Neural progenitor cell (in vitro differentiated cells): ENCODE data around the gene CSRNP3. TPM values are rescaled to one million over a fixed set of nuclear protein-coding genes. Genes with fewer than 3 reads are reported as not detected.

ENCODE experiments used
- DNase-seq: peaks from one replicate; pipeline ENCODE4 v3.0.0-alpha.2; 2016; ENCODE audit warnings: low spot score
- H2AFZ ChIP-seq: fragments of 200-600 bp; sonication (generic); replicated peaks from 2 replicates; pipeline ENCODE4 v1.6.1; 2016; ENCODE audit warnings: antibody characterized with exemption
- H3F3A ChIP-seq: fragments of 200-600 bp; sonication (generic); 2 replicates; pipeline ENCODE4 v1.6.1; 2016; ENCODE audit warnings: antibody characterized with exemption, low read depth
- H3K27ac ChIP-seq: fragments of 200-600 bp; sonication (generic); 2 replicates; pipeline ENCODE4 v1.5.1; 2016; ENCODE audit warnings: mild to moderate bottlenecking
- H3K27me3 ChIP-seq: fragments of 200-600 bp; sonication (generic); 2 replicates; pipeline ENCODE4 v1.6.1; 2016; ENCODE audit warnings: mild to moderate bottlenecking, moderate library complexity
- H3K36me3 ChIP-seq: fragments of 200-600 bp; sonication (generic); 2 replicates; pipeline ENCODE4 v1.5.1; 2016
- H3K4me1 ChIP-seq: fragments of 200-600 bp; sonication (generic); 2 replicates; pipeline ENCODE4 v1.6.1; 2016; ENCODE audit warnings: mixed run types
- H3K4me2 ChIP-seq: fragments of 200-600 bp; sonication (generic); 2 replicates; pipeline ENCODE4 v1.6.1; 2016
- H3K4me3 ChIP-seq: fragments of 200-600 bp; sonication (generic); 2 replicates; pipeline ENCODE4 v1.5.1; 2016
- H3K79me2 ChIP-seq: fragments of 200-600 bp; sonication (generic); 2 replicates; pipeline ENCODE4 v1.6.1; 2016; ENCODE audit warnings: low read depth
- H3K9ac ChIP-seq: fragments of 200-600 bp; sonication (generic); 2 replicates; pipeline ENCODE4 v1.6.1; 2016
- H3K9me3 ChIP-seq: fragments of 200-600 bp; sonication (generic); 2 replicates; pipeline ENCODE4 v1.5.1; 2016; ENCODE audit warnings: low read depth
- H4K20me1 ChIP-seq: fragments of 200-600 bp; sonication (generic); 2 replicates; pipeline ENCODE4 v1.6.1; 2016; ENCODE audit warnings: low read depth
- H3K27ac Mint-ChIP-seq: 3 replicates; pipeline ENCODE4 v1.8.0; 2021; ENCODE audit warnings: mixed read lengths
- H3K27me3 Mint-ChIP-seq: 2 replicates; pipeline ENCODE4 v1.8.0; 2022; ENCODE audit warnings: low read depth, mild to moderate bottlenecking, inconsistent platforms, moderate library complexity, mixed read lengths; ENCODE audit not compliant: insufficient read depth
- H3K36me3 Mint-ChIP-seq: 3 replicates; pipeline ENCODE4 v1.8.0; 2021; ENCODE audit warnings: mixed read lengths
- H3K4me1 Mint-ChIP-seq: 3 replicates; pipeline ENCODE4 v1.8.0; 2021; ENCODE audit warnings: mixed read lengths
- H3K4me3 Mint-ChIP-seq: 3 replicates; pipeline ENCODE4 v1.8.0; 2021; ENCODE audit warnings: mild to moderate bottlenecking, moderate library complexity, mixed read lengths
- H3K9me3 Mint-ChIP-seq: 3 replicates; pipeline ENCODE4 v1.8.0; 2020; ENCODE audit warnings: mixed read lengths
- CTCF ChIP-seq: fragments of 200-600 bp; sonication (generic); IDR thresholded peaks from 2 replicates; pipeline ENCODE4 v1.5.1; 2017; ENCODE audit warnings: antibody characterized with exemption, mild to moderate bottlenecking
- EZH2 ChIP-seq: fragments of 200-600 bp; sonication (generic); IDR thresholded peaks from 2 replicates; pipeline ENCODE4 v1.6.1; 2017; ENCODE audit warnings: antibody characterized with exemption, mild to moderate bottlenecking, moderate library complexity
- EZH2phosphoT487 ChIP-seq: fragments of 200-600 bp; sonication (generic); IDR thresholded peaks from 2 replicates; pipeline ENCODE4 v1.6.1; 2017; ENCODE audit warnings: antibody characterized with exemption
- total RNA-seq: library from RNA; depleted of rRNA; stranded (reverse); fragments of >200 nt; gene quantifications from 2 replicates; pipeline ENCODE4 v1.2.3, GENCODE V29; 2015; ENCODE audit warnings: low replicate concordance

CSRNP3 gene
- total RNA-seq, 1 donor from 2014 or later, result 16.9 TPM

GRCh38 chr2:165697748-165698443 lies 228.4 kb downstream of the CSRNP3 start:
- H3K27ac Mint-ChIP-seq, result peak overlapping the region; percentile 97
- H3K4me3 Mint-ChIP-seq, result peak overlapping the region; percentile 72
- no peaks in the 10 kb centered on the region for H3K36me3 ChIP-seq
- no peak overlapping the region for H3K9ac ChIP-seq
- peaks cover 37% of the 10 kb centered on the region for H3F3A ChIP-seq
- no peaks in the 10 kb centered on the region for H3K9me3 ChIP-seq
- DNase-seq, result peak; percentile 37
- H3K4me2 ChIP-seq, result peak overlapping the region; percentile 61
- no peak for TF ChIP-seq EZH2
- no peak for TF ChIP-seq CTCF
- TF ChIP-seq EZH2phosphoT487, result no peak
- H3K4me3 ChIP-seq, result peak overlapping the region; percentile 18
- no peaks in the 10 kb centered on the region for H4K20me1 ChIP-seq
- no peak overlapping the region for H2AFZ ChIP-seq
- H3K27ac ChIP-seq, result peak overlapping the region; percentile 85
- no peaks in the 10 kb centered on the region for H3K79me2 ChIP-seq
- H3K9me3 Mint-ChIP-seq, result peaks cover 4% of the 10 kb centered on the region
- no peaks in the 10 kb centered on the region for H3K36me3 Mint-ChIP-seq
- peaks cover 45% of the 10 kb centered on the region for H3K4me1 Mint-ChIP-seq
- H3K27me3 Mint-ChIP-seq, result peaks cover 8% of the 10 kb centered on the region
- peaks cover 52% of the 10 kb centered on the region for H3K4me1 ChIP-seq
- H3K27me3 ChIP-seq, result no peaks in the 10 kb centered on the region

- H3K4me1 ChIP-seq, result peaks cover 52% of the 10 kb centered on the region
- peak overlapping the region; percentile 85 for H3K27ac ChIP-seq
- H3K27ac Mint-ChIP-seq, result peak overlapping the region; percentile 97
Measured at GRCh38 chr2:165698444-165698884, 229.0 kb downstream of the CSRNP3 start.

GRCh38 chr2:165699946-165700345 lies 230.4 kb downstream of the CSRNP3 start:
- TF ChIP-seq EZH2phosphoT487 (no peak), EZH2 (no peak), CTCF (no peak)
- Histone ChIP-seq H2AFZ (no peak overlapping the region), H3K36me3 (no peaks in the 10 kb centered on the region), H3K4me1 (peaks cover 52% of the 10 kb centered on the region), H3K27me3 (no peaks in the 10 kb centered on the region), H3F3A (peaks cover 37% of the 10 kb centered on the region), H4K20me1 (no peaks in the 10 kb centered on the region), H3K9ac (no peak overlapping the region), H3K79me2 (no peaks in the 10 kb centered on the region), H3K4me3 (no peak overlapping the region), H3K27ac (peak overlapping the region; percentile 85), H3K4me2 (peak overlapping the region; percentile 15), H3K9me3 (no peaks in the 10 kb centered on the region)
- no peak overlapping the region for H3K27ac Mint-ChIP-seq
- H3K4me1 Mint-ChIP-seq, result peaks cover 45% of the 10 kb centered on the region
- no peaks in the 10 kb centered on the region for H3K36me3 Mint-ChIP-seq
- H3K27me3 Mint-ChIP-seq, result peaks cover 4% of the 10 kb centered on the region
- H3K4me3 Mint-ChIP-seq, result no peak overlapping the region
- peaks cover 4% of the 10 kb centered on the region for H3K9me3 Mint-ChIP-seq
- DNase-seq, result no peak

More at GRCh38 chr2:165698444-165698884, 229.0 kb downstream of the CSRNP3 start:
- TF ChIP-seq CTCF, result peak; percentile 63
- no peak for TF ChIP-seq EZH2
- no peak for TF ChIP-seq EZH2phosphoT487
- Histone ChIP-seq H2AFZ (peak overlapping the region; percentile 7), H3K4me3 (peak overlapping the region; percentile 18), H3K79me2 (no peaks in the 10 kb centered on the region), H3K4me2 (peak overlapping the region; percentile 61), H3K27me3 (no peaks in the 10 kb centered on the region), H3F3A (peaks cover 37% of the 10 kb centered on the region), H4K20me1 (no peaks in the 10 kb centered on the region), H3K9ac (no peak overlapping the region), H3K9me3 (no peaks in the 10 kb centered on the region), H3K36me3 (no peaks in the 10 kb centered on the region)
- DNase-seq, result peak; percentile 71
- H3K4me1 Mint-ChIP-seq, result peaks cover 45% of the 10 kb centered on the region
- H3K4me3 Mint-ChIP-seq, result peak overlapping the region; percentile 72
- H3K9me3 Mint-ChIP-seq, result peaks cover 4% of the 10 kb centered on the region
- peaks cover 8% of the 10 kb centered on the region for H3K27me3 Mint-ChIP-seq
- no peaks in the 10 kb centered on the region for H3K36me3 Mint-ChIP-seq
